ENCODE data around the gene FBXW7. TPM values are rescaled to one million over a fixed set of nuclear protein-coding genes. Genes with fewer than 3 reads are reported as not detected.

Gene FBXW7
- total RNA-seq, 2 experiments from 2014 or later = 128 to 140 TPM

DNA sequence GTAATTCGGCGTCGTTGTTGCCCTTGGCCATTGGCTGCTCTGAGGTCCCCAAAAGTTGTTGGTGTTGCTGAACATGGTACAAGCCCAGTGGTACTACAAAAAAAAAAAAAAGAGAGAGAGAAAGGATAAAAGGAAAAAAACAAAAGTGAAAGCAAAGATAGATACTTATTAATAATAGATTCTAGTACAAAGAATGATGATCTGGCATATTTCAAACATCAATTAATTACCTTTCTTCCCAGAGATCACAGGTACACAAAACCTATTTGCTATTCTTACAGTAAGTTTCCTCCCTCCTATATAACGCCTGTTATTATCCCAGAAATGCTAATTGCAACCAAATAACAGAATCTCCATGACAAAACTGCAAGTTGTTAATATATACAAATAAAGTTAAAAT, 188.9 kb downstream of the FBXW7 start:
- ChIA-PET POLR2A (no interaction called here), CTCF (no interaction called here)
- H3K4me3 ChIP-seq (ENCODE audit: low read length) = no peak overlapping the region
- H3K9me3 ChIP-seq (ENCODE audit: control insufficient read depth in 1 of 2, insufficient read depth in 1 of 2, low read length in 2 of 2) = no peaks in the 10 kb centered on the region
- no peaks in the 10 kb centered on the region for H3K27me3 Mint-ChIP-seq
- H3K4me3 Mint-ChIP-seq = no peak overlapping the region
- peaks cover 6% of the 10 kb centered on the region for H3K4me1 Mint-ChIP-seq (ENCODE audit: low read depth)
- ATAC-seq (ENCODE audit: poor library complexity) = no peak
- H3K27ac Mint-ChIP-seq = no peak overlapping the region
- no peaks in the 10 kb centered on the region for H3K9me3 Mint-ChIP-seq
- H3K36me3 ChIP-seq (ENCODE audit: insufficient read depth, low read length) = peaks cover 19% of the 10 kb centered on the region
- no peaks in the 10 kb centered on the region for H3K4me1 ChIP-seq (ENCODE audit: insufficient read depth, low read length)
- no peaks in the 10 kb centered on the region for H3K27me3 ChIP-seq (ENCODE audit: control insufficient read depth in 1 of 2, insufficient read depth in 2 of 2, low read length in 2 of 2)
- H3K36me3 Mint-ChIP-seq (ENCODE audit: low read depth) = peaks cover 33% of the 10 kb centered on the region
- DNase-seq = no peak
- intact Hi-C loops (cut with DNase I, micrococcal nuclease) = loop anchor here in 1 of 2 experiments (5.0 kb wide), 1 partner anchor 280 kb away; no protein-coding TSS in a partner anchor
- no peak overlapping the region for H3K27ac ChIP-seq (ENCODE audit: low read depth in 1 of 2, low read length in 2 of 2)
- TF ChIP-seq, protein P1, sequence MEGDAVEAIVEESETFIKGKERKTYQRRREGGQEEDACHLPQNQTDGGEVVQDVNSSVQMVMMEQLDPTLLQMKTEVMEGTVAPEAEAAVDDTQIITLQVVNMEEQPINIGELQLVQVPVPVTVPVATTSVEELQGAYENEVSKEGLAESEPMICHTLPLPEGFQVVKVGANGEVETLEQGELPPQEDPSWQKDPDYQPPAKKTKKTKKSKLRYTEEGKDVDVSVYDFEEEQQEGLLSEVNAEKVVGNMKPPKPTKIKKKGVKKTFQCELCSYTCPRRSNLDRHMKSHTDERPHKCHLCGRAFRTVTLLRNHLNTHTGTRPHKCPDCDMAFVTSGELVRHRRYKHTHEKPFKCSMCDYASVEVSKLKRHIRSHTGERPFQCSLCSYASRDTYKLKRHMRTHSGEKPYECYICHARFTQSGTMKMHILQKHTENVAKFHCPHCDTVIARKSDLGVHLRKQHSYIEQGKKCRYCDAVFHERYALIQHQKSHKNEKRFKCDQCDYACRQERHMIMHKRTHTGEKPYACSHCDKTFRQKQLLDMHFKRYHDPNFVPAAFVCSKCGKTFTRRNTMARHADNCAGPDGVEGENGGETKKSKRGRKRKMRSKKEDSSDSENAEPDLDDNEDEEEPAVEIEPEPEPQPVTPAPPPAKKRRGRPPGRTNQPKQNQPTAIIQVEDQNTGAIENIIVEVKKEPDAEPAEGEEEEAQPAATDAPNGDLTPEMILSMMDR (IDR thresholded peaks at IDR 0.05) = no peak

DNA sequence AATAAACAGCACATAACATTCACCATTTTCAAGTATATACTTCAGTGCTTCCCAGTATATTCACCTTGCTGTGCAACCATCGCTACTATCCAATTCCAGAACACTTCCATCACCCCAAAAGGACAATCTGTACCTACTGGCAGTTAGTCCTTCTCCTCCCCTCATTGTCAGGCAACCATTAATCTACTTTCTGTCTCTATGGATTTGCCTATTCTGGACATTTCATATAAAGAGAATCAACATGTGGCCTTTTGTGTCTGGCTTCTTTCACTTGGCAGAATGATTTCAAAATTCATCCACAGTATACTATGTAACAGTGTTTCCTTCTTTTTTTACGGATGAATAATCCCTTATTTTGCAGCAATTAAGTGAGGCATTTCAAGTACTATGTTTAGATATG, 189.4 kb downstream of the FBXW7 start:
- TF ChIP-seq, protein P1 (IDR thresholded peaks at IDR 0.05) = no peak
- no peak overlapping the region for H3K27ac Mint-ChIP-seq
- H3K4me1 Mint-ChIP-seq (ENCODE audit: low read depth) = peaks cover 6% of the 10 kb centered on the region

DNA sequence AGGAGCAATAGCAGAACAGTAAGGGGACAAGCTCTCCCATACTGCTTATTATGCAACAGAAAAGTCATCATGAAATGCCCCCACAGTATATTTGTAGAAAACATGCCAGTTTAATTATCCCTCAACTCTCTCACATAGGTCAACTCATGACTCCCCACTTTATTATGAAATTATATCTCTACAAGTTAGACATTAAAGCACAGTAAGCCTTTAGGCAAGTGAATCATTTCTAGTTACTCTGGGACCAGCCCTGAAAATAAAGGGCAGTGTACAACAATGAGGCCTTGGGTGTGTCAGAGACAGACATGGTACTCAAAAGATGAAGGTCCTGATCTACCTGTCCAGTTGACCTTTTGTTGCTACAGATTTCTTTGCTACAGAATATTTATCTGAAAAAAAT, 191.9 kb downstream of the FBXW7 start:
- H3K27ac Mint-ChIP-seq = no peak overlapping the region

More for the DNA sequence above, 189.4 kb downstream of the FBXW7 start:
- no peak overlapping the region for H3K4me3 ChIP-seq (ENCODE audit: low read length)
- peaks cover 38% of the 10 kb centered on the region for H3K36me3 Mint-ChIP-seq (ENCODE audit: low read depth)
- H3K9me3 Mint-ChIP-seq = no peaks in the 10 kb centered on the region
- ATAC-seq (ENCODE audit: poor library complexity) (no peak), DNase-seq (no peak)
- H3K4me3 Mint-ChIP-seq = no peak overlapping the region
- no peaks in the 10 kb centered on the region for H3K4me1 ChIP-seq (ENCODE audit: insufficient read depth, low read length)
- no peaks in the 10 kb centered on the region for H3K27me3 Mint-ChIP-seq
- H3K9me3 ChIP-seq (ENCODE audit: control insufficient read depth in 1 of 2, insufficient read depth in 1 of 2, low read length in 2 of 2) = no peaks in the 10 kb centered on the region
- H3K36me3 ChIP-seq (ENCODE audit: insufficient read depth, low read length) = peaks cover 24% of the 10 kb centered on the region
- POLR2A ChIA-PET = no interaction called here
- no peak overlapping the region for H3K27ac ChIP-seq (ENCODE audit: low read depth in 1 of 2, low read length in 2 of 2)
- intact Hi-C loops (cut with DNase I, micrococcal nuclease) = loop anchor here in 1 of 2 experiments (5.0 kb wide), 1 partner anchor 279 kb away; no protein-coding TSS in a partner anchor
- CTCF ChIA-PET = no interaction called here
- H3K27me3 ChIP-seq (ENCODE audit: control insufficient read depth in 1 of 2, insufficient read depth in 2 of 2, low read length in 2 of 2) = no peaks in the 10 kb centered on the region

More for the DNA sequence above, 191.9 kb downstream of the FBXW7 start:
- no peaks in the 10 kb centered on the region for H3K9me3 Mint-ChIP-seq
- H3K27ac ChIP-seq (ENCODE audit: low read depth in 1 of 2, low read length in 2 of 2) = no peak overlapping the region
- CTCF ChIA-PET = no interaction called here
- H3K36me3 Mint-ChIP-seq (ENCODE audit: low read depth) = peaks cover 49% of the 10 kb centered on the region
- H3K27me3 Mint-ChIP-seq = no peaks in the 10 kb centered on the region
- H3K27me3 ChIP-seq (ENCODE audit: control insufficient read depth in 1 of 2, insufficient read depth in 2 of 2, low read length in 2 of 2) = no peaks in the 10 kb centered on the region
- intact Hi-C loops (cut with DNase I, micrococcal nuclease) = no loop called here
- no peak overlapping the region for H3K4me3 ChIP-seq (ENCODE audit: low read length)
- peaks cover 6% of the 10 kb centered on the region for H3K4me1 Mint-ChIP-seq (ENCODE audit: low read depth)
- peaks cover 34% of the 10 kb centered on the region for H3K36me3 ChIP-seq (ENCODE audit: insufficient read depth, low read length)
- no peaks in the 10 kb centered on the region for H3K9me3 ChIP-seq (ENCODE audit: control insufficient read depth in 1 of 2, insufficient read depth in 1 of 2, low read length in 2 of 2)
- DNase-seq (no peak), ATAC-seq (ENCODE audit: poor library complexity) (no peak)
- TF ChIP-seq, protein P1 (IDR thresholded peaks at IDR 0.05) = no peak
- H3K4me3 Mint-ChIP-seq = no peak overlapping the region
- H3K4me1 ChIP-seq (ENCODE audit: insufficient read depth, low read length) = no peaks in the 10 kb centered on the region
- POLR2A ChIA-PET = no interaction called here

Measured in CD4-positive, alpha-beta T cell (primary cell).